HepG2 (cell line): ENCODE data around the gene RPS6KA2. TPM values are rescaled to one million over a fixed set of nuclear protein-coding genes. Genes with fewer than 3 reads are reported as not detected.

ENCODE experiments used
- DMAP1 ChIP-seq: IDR thresholded peaks from 2 replicates; pipeline ENCODE4 v1.6.1; 2016
- FOXM1 ChIP-seq: sonication (generic); formaldehyde crosslinking; IDR thresholded peaks from 2 replicates; pipeline ENCODE4 v1.5.0; 2020; ENCODE audit warnings: missing genetic modification reagents
- FOXP4 ChIP-seq: sonication (generic); formaldehyde crosslinking; IDR thresholded peaks from 2 replicates; pipeline ENCODE4 v1.4.0; 2020; ENCODE audit warnings: missing genetic modification reagents
- HNRNPK ChIP-seq: fragments of 200-400 bp; formaldehyde crosslinking; IDR thresholded peaks from 2 replicates; pipeline ENCODE4 v1.6.1; 2018; ENCODE audit warnings: low read length, low read depth, moderate library complexity, mild to moderate bottlenecking; ENCODE audit not compliant: poor library complexity, severe bottlenecking
- KAT7 ChIP-seq: IDR thresholded peaks from 2 replicates; pipeline ENCODE4 v1.6.1; 2018; ENCODE audit warnings: borderline replicate concordance, missing compliant biosample characterization
- KDM2A ChIP-seq: sonication (generic); formaldehyde crosslinking; IDR thresholded peaks from 2 replicates; pipeline ENCODE4 v1.4.0; 2020; ENCODE audit warnings: low read depth, missing genetic modification reagents, borderline replicate concordance
- KDM5A ChIP-seq: fragments of 200-600 bp; sonication (generic); IDR thresholded peaks from 2 replicates; pipeline ENCODE4 v1.7.0; 2018; ENCODE audit warnings: antibody characterized with exemption, mild to moderate bottlenecking, low read length, borderline replicate concordance
- ONECUT2 ChIP-seq: sonication (generic); formaldehyde crosslinking; IDR thresholded peaks from 2 replicates; pipeline ENCODE4 v1.4.0; 2020; ENCODE audit warnings: missing genetic modification reagents
- SIX1 ChIP-seq: sonication (generic); formaldehyde crosslinking; IDR thresholded peaks from 2 replicates; pipeline ENCODE4 v1.4.0; 2020; ENCODE audit warnings: missing genetic modification reagents, borderline replicate concordance
- ZBTB21 ChIP-seq: sonication (generic); formaldehyde crosslinking; IDR thresholded peaks from 2 replicates; pipeline ENCODE4 v1.4.0; 2020; ENCODE audit warnings: missing genetic modification reagents
- ZBTB7B ChIP-seq: sonication (generic); formaldehyde crosslinking; IDR thresholded peaks from 2 replicates; pipeline ENCODE4 v1.4.0; 2020; ENCODE audit warnings: missing genetic modification reagents
- ZNF317 ChIP-seq: sonication (generic); formaldehyde crosslinking; IDR thresholded peaks from 2 replicates; pipeline ENCODE4 v1.5.0; 2020; ENCODE audit warnings: mild to moderate bottlenecking, missing genetic modification reagents
- ZNF354B ChIP-seq: sonication (generic); formaldehyde crosslinking; IDR thresholded peaks from 2 replicates; pipeline ENCODE4 v1.8.0; 2022; ENCODE audit warnings: mild to moderate bottlenecking, missing genetic modification reagents
- ZNF557 ChIP-seq: sonication (generic); formaldehyde crosslinking; IDR thresholded peaks from 2 replicates; pipeline ENCODE4 v1.4.0; 2020; ENCODE audit warnings: missing genetic modification reagents
- ZNF670 ChIP-seq: sonication (generic); formaldehyde crosslinking; IDR thresholded peaks from 2 replicates; pipeline ENCODE4 v1.8.0; 2022; ENCODE audit warnings: mild to moderate bottlenecking, missing genetic modification reagents, borderline replicate concordance
- polyA plus RNA-seq, 8 experiments: library from polyadenylated mRNA; depleted of rRNA in 3 of 8; stranded (reverse) in 7 of 8; unstranded in 1 of 8; fragments of >200 nt; fragmentation: Illumina TruSeq in 4 of 8; extraction: Trizol in 4 of 8; gene quantifications; 2 replicates each; pipeline versions ENCODE4 v1.2.1 to v1.2.3, GENCODE V29; 2011 to 2016; ENCODE audit warnings: low read depth in 4 of 8, missing spikeins in 1 of 8, mixed read lengths in 1 of 8; ENCODE audit not compliant: insufficient read depth in 1 of 8
- total RNA-seq, 5 experiments: library from RNA; depleted of rRNA; stranded (reverse); fragments of >200 nt; fragmentation: Illumina TruSeq; extraction: Trizol; gene quantifications; 2 replicates each; pipeline ENCODE4 v1.2.3, GENCODE V29; 2016; ENCODE audit warnings: low read depth in 1 of 5
- TF ChIP-seq, protein P1 (sequence below): IDR thresholded peaks from 2 replicates; pipeline ENCODE4 v1.6.1; 2016; ENCODE audit warnings: low read depth, missing genetic modification reagents, missing compliant biosample characterization
- TF ChIP-seq, protein P2 (sequence below): IDR thresholded peaks from 2 replicates; pipeline ENCODE4 v1.6.1; 2016; ENCODE audit warnings: missing compliant biosample characterization, missing genetic modification reagents, borderline replicate concordance
- TF ChIP-seq, protein P3 (sequence below): sonication (generic); formaldehyde crosslinking; IDR thresholded peaks from 2 replicates; pipeline ENCODE4 v1.5.0; 2020; ENCODE audit warnings: mild to moderate bottlenecking, missing genetic modification reagents, borderline replicate concordance

Gene RPS6KA2
- total and polyA plus RNA-seq, 2 of the 13 experiments (the other 11 are each of a cell fraction or from before 2014, with no cell fraction given) = 0.22 to 0.38 TPM

- TF ChIP-seq, protein P1, sequence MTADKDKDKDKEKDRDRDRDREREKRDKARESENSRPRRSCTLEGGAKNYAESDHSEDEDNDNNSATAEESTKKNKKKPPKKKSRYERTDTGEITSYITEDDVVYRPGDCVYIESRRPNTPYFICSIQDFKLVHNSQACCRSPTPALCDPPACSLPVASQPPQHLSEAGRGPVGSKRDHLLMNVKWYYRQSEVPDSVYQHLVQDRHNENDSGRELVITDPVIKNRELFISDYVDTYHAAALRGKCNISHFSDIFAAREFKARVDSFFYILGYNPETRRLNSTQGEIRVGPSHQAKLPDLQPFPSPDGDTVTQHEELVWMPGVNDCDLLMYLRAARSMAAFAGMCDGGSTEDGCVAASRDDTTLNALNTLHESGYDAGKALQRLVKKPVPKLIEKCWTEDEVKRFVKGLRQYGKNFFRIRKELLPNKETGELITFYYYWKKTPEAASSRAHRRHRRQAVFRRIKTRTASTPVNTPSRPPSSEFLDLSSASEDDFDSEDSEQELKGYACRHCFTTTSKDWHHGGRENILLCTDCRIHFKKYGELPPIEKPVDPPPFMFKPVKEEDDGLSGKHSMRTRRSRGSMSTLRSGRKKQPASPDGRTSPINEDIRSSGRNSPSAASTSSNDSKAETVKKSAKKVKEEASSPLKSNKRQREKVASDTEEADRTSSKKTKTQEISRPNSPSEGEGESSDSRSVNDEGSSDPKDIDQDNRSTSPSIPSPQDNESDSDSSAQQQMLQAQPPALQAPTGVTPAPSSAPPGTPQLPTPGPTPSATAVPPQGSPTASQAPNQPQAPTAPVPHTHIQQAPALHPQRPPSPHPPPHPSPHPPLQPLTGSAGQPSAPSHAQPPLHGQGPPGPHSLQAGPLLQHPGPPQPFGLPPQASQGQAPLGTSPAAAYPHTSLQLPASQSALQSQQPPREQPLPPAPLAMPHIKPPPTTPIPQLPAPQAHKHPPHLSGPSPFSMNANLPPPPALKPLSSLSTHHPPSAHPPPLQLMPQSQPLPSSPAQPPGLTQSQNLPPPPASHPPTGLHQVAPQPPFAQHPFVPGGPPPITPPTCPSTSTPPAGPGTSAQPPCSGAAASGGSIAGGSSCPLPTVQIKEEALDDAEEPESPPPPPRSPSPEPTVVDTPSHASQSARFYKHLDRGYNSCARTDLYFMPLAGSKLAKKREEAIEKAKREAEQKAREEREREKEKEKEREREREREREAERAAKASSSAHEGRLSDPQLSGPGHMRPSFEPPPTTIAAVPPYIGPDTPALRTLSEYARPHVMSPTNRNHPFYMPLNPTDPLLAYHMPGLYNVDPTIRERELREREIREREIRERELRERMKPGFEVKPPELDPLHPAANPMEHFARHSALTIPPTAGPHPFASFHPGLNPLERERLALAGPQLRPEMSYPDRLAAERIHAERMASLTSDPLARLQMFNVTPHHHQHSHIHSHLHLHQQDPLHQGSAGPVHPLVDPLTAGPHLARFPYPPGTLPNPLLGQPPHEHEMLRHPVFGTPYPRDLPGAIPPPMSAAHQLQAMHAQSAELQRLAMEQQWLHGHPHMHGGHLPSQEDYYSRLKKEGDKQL = peak; percentile 88
- TF ChIP-seq ZNF354B (CRISPR knock-in tag) (no peak), KDM2A (CRISPR knock-in tag) (peak; percentile 83; the same call in 1 of the 2 replicates), HNRNPK (no peak), ZNF317 (CRISPR knock-in tag) (peak; percentile 88), DMAP1 (CRISPR knock-in tag) (peak; percentile 92), FOXM1 (CRISPR knock-in tag) (no peak; the same call in 1 of the 2 replicates), ZNF670 (CRISPR knock-in tag) (0 out of 2 replicates have a peak, but pooled peaks have one; percentile 72), KAT7 (peak; percentile 92; the same call in 1 of the 2 replicates), SIX1 (CRISPR knock-in tag) (peak; percentile 90), ZNF557 (CRISPR knock-in tag) (peak; percentile 97), ONECUT2 (peak; percentile 57; the same call in 1 of the 2 replicates), FOXP4 (CRISPR knock-in tag) (peak; percentile 95), KDM5A (no peak), ZBTB7B (CRISPR knock-in tag) (no peak), ZBTB21 (CRISPR knock-in tag) (peak; percentile 64; the same call in 1 of the 2 replicates)
- TF ChIP-seq, protein P2, sequence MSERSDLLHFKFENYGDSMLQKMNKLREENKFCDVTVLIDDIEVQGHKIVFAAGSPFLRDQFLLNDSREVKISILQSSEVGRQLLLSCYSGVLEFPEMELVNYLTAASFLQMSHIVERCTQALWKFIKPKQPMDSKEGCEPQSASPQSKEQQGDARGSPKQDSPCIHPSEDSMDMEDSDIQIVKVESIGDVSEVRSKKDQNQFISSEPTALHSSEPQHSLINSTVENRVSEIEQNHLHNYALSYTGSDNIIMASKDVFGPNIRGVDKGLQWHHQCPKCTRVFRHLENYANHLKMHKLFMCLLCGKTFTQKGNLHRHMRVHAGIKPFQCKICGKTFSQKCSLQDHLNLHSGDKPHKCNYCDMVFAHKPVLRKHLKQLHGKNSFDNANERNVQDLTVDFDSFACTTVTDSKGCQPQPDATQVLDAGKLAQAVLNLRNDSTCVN (CRISPR knock-in tag) = peak; percentile 87
- TF ChIP-seq, protein P3, sequence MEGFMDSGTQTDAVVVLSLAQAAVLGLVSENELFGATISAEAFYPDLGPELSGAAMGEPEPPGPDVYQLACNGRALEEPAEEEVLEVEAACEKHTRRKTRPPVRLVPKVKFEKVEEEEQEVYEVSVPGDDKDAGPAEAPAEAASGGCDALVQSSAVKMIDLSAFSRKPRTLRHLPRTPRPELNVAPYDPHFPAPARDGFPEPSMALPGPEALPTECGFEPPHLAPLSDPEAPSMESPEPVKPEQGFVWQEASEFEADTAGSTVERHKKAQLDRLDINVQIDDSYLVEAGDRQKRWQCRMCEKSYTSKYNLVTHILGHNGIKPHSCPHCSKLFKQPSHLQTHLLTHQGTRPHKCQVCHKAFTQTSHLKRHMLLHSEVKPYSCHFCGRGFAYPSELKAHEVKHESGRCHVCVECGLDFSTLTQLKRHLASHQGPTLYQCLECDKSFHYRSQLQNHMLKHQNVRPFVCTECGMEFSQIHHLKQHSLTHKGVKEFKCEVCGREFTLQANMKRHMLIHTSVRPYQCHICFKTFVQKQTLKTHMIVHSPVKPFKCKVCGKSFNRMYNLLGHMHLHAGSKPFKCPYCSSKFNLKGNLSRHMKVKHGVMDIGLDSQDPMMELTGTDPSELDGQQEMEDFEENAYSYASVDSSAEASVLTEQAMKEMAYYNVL = peak; percentile 88; the same call in 1 of the 2 replicates
Measured at GRCh38 chr6:166361077-166361429, 266.0 kb downstream of the RPS6KA2 start (continued).
